Muscle layer of duodenum (tissue), 2 donors: Measurements from ENCODE around the gene PDXK.

Source experiments
- H3K27ac ChIP-seq: one replicate; pipeline ENCODE4 v1.7.0; 2013; ENCODE audit warnings: mild to moderate bottlenecking, low read length
- H3K27me3 ChIP-seq: one replicate; pipeline ENCODE4 v1.7.0; 2013; ENCODE audit warnings: low read depth, mild to moderate bottlenecking, control low read depth, low read length
- H3K36me3 ChIP-seq, 2 donors: one replicate each; pipeline ENCODE4 v1.7.0; 2013; ENCODE audit warnings: low read length in 2 of 2, control low read depth in 1 of 2, mild to moderate bottlenecking in 1 of 2; ENCODE audit not compliant: insufficient read depth in 2 of 2, control insufficient read depth in 1 of 2
- H3K4me1 ChIP-seq, 2 donors: one replicate each; pipeline ENCODE4 v1.7.0; 2013; ENCODE audit warnings: low read length in 2 of 2, mild to moderate bottlenecking in 2 of 2, control low read depth in 1 of 2, moderate library complexity in 1 of 2; ENCODE audit not compliant: insufficient read depth in 2 of 2, control insufficient read depth in 1 of 2
- H3K4me3 ChIP-seq, 2 donors: one replicate each; pipeline ENCODE4 v1.7.0; 2013; ENCODE audit warnings: low read length in 2 of 2, low read depth in 1 of 2, mild to moderate bottlenecking in 1 of 2
- H3K9me3 ChIP-seq, 2 donors: one replicate each; pipeline ENCODE4 v1.7.0; 2013; ENCODE audit warnings: low read length in 2 of 2, control low read depth in 1 of 2, mild to moderate bottlenecking in 1 of 2; ENCODE audit not compliant: control insufficient read depth in 1 of 2
- donor health status: healthy.

The PDXK gene

DNA sequence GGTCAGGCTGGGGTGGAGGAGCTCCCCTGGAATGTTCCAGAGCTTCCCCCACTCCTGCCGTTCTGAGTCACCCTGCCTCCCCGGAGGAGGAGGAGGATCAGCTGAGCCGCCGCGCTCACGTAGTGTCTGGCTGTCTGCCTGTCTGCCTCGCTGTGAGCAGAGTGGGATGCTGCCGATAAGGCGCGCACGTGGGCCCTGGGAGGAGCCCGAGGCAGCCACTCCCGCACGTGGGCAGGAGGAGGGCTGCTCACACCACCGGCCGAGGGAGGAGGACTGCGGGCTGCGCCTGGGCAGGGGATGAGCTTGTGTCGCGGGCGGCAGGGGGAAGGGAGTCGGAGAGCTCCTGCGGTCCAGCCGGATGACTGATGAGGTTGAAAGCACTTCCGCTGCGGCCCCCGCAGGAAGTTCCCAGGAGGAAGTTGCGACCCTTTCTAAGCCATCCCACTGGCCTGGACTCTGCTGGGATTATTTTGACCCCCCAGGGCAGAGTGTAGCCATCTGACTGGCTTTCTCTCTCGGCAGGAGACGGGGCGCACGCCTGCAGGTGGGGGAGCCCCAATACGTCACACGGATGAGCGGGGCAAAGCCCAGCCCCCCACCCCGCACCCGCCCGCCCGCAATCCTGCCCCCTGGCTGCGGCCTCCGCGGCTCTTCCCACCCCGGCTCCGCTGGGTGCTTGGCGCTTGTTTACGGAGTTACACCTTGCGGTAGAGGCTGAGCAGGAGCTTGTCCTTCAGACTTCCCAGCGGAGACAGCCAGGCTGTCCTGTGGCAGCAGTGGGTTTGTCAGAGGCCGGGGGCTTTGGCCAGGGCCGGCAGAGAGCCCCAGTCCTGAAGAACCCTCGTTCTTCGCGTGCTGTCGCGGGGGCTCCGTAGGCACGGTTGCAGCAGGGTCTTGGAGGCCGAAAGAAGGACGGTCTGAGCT, 9.8 kb downstream of the PDXK start:
- Histone ChIP-seq H3K27ac (peak overlapping the region; percentile 67), H3K36me3 (peaks cover 0 to 4% of the 10 kb centered on the region in 2 donors), H3K27me3 (no peaks in the 10 kb centered on the region), H3K9me3 (no peaks in the 10 kb centered on the region), H3K4me3 (peak overlapping the region; percentile 31 to 54), H3K4me1 (peaks cover 21 to 52% of the 10 kb centered on the region in 2 donors)

DNA sequence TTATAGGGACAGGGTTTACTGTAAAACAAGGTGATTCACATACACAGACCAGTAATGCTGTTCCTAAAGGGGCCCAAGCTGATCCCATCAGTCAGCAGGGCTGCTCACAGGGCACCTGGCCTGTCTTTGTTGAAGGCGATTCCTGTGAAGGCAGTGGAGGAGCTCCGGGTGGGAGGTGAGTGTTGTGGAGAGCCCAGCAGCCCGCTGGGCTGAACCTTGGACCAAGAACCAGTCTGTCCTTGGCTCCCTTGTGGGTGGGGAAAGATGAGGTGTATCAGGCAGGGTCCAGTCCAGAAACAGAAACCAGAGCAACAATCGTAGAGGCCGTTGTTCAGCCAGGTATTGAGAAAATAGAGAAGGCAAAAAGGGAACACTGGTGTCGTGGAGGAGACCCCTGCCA, 12.5 kb downstream of the PDXK start:
- no peaks in the 10 kb centered on the region for H3K27me3 ChIP-seq

DNA sequence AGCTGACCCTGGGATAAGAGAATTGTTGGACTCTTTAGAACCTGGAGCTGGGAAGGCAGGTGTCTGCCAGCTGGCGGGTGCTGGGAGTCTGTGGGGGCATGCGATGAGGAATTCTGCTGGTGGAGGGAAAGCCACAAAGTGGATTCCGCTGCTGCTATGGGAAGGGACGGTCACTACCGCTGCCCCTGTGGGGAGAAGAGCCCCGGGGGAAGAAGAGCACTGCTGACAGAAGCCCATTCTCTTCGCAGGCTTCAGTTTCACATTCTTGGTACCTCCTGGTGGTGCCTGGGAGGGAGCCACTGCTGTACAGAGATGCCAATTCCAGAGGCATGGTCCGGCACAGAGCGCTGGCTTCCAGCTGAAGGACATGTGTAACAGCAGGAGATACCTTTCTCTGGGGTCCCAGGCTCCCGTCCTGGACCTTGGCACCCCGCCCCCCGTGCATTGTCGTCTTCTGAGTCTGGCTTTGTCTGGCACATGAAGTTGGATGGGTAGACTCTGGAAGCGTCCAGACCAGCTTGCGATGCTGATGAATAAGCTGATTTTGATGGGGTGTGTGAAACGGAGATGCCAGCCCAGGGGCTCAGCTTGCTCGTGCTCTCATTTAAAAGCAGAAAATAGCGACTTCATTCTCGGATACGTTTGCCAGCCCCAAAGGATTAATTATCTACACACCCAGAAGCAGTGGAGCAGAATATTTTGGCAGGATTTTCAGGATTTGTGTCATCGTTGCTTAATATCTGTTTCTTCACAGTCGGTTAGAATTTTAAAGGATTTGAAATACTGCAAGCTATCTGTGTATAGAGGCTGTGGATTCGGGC, 13.2 kb downstream of the PDXK start:
- peaks cover 4 to 7% of the 10 kb centered on the region in 2 donors for H3K36me3 ChIP-seq
- H3K27me3 ChIP-seq, result no peaks in the 10 kb centered on the region
- H3K4me1 ChIP-seq, result peaks cover 11 to 47% of the 10 kb centered on the region in 2 donors
- no peaks in the 10 kb centered on the region for H3K9me3 ChIP-seq
- no peak overlapping the region for H3K4me3 ChIP-seq
- H3K27ac ChIP-seq, result peak overlapping the region; percentile 39

More for the DNA sequence above, 12.5 kb downstream of the PDXK start:
- Histone ChIP-seq H3K9me3 (no peaks in the 10 kb centered on the region), H3K36me3 (peaks cover 4 to 7% of the 10 kb centered on the region in 2 donors), H3K4me3 (no peak overlapping the region), H3K27ac (peak overlapping the region; percentile 39), H3K4me1 (peaks cover 15 to 53% of the 10 kb centered on the region in 2 donors)

DNA sequence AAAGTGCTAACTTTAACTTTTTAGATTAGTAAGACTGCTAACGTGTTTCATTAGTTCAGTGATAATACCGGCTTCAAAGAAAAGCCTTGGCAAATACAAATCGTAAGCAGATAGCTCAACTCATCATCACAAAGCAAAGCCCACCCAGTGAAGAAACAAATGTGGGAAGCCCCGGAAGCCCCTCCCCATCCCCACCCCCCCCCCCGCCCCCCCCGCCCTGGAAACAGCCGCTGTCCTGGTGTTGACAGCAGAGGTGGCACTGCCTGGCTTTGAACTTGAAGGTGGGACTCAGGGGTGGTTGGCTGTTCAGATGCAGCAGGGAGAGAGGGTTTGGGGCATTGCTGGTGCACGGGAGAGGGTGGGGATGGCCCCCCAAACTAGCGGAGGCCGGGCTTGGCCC, 14.1 kb downstream of the PDXK start:
- Histone ChIP-seq H3K9me3 (no peaks in the 10 kb centered on the region), H3K4me1 (peaks cover 1 to 38% of the 10 kb centered on the region in 2 donors), H3K36me3 (peaks cover 4 to 7% of the 10 kb centered on the region in 2 donors), H3K27me3 (no peaks in the 10 kb centered on the region), H3K4me3 (no peak overlapping the region), H3K27ac (no peak overlapping the region)

DNA sequence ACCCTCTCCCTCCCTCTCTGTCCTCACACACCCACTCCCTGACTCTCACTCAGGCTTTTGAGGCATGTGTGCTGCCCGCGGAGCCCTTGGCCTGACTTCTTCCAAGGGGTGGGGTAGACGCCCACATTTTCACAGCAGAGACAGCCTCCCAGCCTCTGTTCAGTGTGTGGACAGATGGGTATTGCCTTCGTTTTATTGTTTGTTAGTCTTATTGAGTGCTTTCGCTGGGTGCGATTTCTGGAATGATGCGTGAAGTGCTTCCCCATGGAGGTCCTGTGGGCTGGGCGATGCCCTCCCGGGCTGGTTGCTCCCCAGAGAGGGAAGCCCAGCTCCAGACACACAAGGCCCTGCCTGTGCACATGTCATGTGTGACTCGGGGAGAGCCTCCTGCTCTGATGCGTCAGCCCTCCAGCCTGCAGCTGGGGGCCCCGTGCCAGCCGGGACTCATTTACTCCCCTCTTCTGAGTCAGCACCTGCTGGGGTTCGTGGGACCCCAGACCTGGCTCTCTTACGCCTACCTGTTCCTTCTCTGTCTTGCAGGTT, 14.7 kb downstream of the PDXK start:
- Histone ChIP-seq H3K36me3 (peaks cover 7 to 8% of the 10 kb centered on the region in 2 donors), H3K4me1 (peaks cover 0 to 35% of the 10 kb centered on the region in 2 donors), H3K27me3 (no peaks in the 10 kb centered on the region), H3K27ac (no peak overlapping the region), H3K9me3 (no peaks in the 10 kb centered on the region), H3K4me3 (no peak overlapping the region)

DNA sequence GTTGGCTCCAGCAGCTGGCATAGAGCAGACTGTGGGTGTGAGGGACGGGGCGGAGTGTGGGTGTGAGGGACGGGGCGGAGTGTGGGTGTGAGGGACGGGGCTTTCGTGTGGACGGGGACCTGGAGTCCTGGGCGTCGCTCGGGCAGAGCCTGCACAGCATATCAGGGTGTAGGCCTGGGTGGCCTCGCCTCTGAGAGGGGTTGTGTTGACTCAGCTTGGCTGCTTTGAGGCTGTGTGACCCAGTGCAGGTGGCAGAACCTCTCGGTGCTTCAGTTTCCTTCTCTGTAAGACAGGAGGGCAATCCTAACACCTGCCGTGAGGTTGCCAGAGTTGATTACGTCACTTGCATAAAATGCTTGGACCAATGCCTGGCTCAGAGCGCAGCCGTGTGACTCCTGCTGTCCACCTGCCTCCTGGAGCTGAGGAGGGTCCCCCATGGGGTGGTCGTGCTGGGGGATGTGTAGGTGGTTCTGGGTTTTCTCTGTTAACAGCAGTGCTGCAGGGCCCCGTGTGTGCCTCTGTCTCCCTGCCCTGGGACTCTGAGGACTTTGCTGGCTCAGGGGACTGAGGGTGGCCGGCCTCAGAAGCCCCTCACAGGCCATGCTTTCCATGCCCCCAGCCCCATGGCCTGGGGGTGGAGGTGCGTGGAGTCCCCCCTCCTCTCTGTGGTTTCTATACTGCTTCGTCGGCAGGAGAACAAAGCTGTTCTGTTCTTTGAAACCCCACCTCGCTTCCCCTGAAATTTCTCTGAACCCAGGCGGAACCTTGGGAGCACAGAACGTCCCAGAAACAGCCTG, 15.4 kb downstream of the PDXK start:
- Histone ChIP-seq H3K27me3 (no peaks in the 10 kb centered on the region), H3K4me1 (peaks cover 0 to 32% of the 10 kb centered on the region in 2 donors), H3K27ac (no peak overlapping the region), H3K4me3 (no peak overlapping the region), H3K9me3 (no peaks in the 10 kb centered on the region), H3K36me3 (peaks cover 7 to 8% of the 10 kb centered on the region in 2 donors)

DNA sequence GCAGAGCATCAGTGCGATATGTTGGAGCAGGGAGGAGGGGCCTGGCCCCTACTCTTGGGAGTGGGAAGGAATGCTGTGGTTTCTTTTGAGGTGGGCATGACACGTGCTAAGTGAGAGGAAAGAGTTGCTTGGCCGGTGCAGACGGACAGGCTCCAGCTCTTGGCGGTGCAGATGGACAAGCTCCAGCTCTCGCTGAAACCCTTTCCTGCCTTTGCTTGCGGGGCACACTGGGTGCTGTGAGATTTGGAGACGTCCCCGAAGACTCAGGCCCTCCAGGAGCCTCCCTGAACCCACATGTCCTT, 15.9 kb downstream of the PDXK start:
- Histone ChIP-seq H3K9me3 (no peaks in the 10 kb centered on the region), H3K4me3 (no peak overlapping the region), H3K4me1 (peaks cover 0 to 27% of the 10 kb centered on the region in 2 donors), H3K36me3 (peaks cover 7 to 8% of the 10 kb centered on the region in 2 donors), H3K27ac (no peak overlapping the region), H3K27me3 (no peaks in the 10 kb centered on the region)

DNA sequence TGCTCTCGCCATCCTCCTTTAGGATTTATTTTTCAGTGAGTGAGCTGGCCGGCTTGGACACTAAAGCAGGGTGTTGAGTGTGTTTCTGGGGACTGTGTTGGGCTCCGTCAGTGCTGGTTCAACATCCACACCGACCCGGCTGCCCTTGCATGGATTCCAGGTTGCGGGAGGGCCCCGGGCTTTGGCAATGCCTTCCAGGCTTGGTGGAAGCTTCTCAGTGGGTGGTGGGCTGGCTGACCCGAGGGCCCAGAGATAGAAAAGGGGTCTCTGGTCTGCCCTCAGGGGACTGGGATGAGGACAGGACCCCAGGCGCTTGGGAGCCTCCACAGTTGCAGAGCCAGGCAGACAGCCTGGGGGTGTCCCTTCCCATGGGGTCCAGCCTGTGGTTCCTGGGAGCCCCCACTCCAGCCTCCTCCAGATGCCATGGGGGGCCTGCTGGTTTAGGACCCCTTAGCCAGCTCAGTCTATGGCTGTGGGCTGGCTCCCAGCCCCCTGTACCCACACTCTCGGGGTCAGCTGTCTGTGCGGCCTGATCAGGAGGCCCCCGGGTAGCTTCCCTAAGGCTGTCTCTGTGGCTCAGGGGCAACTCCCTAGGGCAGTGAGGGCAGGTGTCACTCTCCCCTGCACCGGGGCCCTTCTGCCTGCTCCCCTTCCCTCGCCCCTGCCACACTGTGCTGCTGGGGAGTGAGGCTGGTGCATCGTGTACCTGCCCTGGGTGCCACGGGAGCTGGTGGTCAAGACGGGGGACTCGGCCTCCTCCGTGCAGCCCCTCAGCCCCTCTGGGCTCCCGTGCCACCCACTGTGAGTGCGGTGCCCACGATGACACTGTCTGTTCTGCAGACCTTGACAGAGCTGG, 16.5 kb downstream of the PDXK start:
- Histone ChIP-seq H3K27ac (no peak overlapping the region), H3K4me1 (peaks cover 0 to 23% of the 10 kb centered on the region in 2 donors), H3K9me3 (no peaks in the 10 kb centered on the region), H3K4me3 (no peak overlapping the region), H3K36me3 (peaks cover 7 to 8% of the 10 kb centered on the region in 2 donors), H3K27me3 (no peaks in the 10 kb centered on the region)

DNA sequence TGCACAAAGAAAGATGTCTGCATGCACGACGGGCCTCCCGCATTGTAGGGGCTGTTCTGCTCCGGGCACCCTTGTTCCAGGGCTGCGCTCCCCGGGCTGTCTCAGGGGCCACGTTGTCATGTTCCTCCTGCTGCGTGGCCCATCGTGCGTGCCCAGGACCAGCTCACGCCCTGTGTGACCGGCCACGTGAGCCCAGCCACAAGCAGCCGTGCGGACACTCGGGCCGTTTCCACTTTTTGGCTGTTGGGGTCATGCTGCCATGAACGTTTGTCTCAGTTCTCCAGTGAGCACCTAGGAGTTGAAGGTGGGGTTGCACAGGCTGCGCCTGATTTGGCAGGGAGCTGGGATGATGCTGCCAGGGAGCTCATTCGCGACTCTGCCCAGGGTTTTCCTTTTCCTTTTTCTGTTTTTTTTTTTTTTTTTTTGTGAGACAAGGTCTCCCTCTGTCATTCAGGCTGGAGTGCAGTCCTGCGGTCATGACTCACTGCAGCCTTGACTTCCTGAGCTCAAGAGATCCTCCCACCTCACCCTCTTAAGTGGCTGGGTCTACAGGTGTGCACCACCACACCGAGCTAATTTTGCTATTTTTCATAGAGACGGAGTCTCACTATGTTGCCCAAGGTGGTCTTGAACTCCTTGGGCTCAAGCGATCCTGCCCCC, 17.4 kb downstream of the PDXK start:
- H3K27ac ChIP-seq, result no peak overlapping the region
- H3K4me1 ChIP-seq, result peaks cover 0 to 23% of the 10 kb centered on the region in 2 donors
- no peaks in the 10 kb centered on the region for H3K9me3 ChIP-seq
- H3K27me3 ChIP-seq, result no peaks in the 10 kb centered on the region
- peaks cover 7 to 8% of the 10 kb centered on the region in 2 donors for H3K36me3 ChIP-seq
- no peak overlapping the region for H3K4me3 ChIP-seq
